NCI-H146 treated with DMSO at 0.1 percent for 48 hours (cell line): ENCODE data around the gene TMEM79.
"Not testable (repeated sequence)": the region's sequence is repeated elsewhere in the genome, so short reads cannot be mapped to it uniquely, and the experiment has no call there.

Experiments
- DNase-seq: peaks from one replicate; lab custom pipeline; 2025; ENCODE audit not compliant: unreplicated experiment; lab: John Stamatoyannopoulos, UW

The TMEM79 gene

GRCh38 chr1:156298852-156299357 is 14.8 kb downstream of the TMEM79 start, which contains the start of gene VHLL:
VHLL (minus strand) TSS chr1:156299307; CDS start chr1:156299189, 118 bp downstream.
- DNase-seq: no peak

- no peak for DNase-seq
Measured at GRCh38 chr1:156303241-156303640, 19.1 kb downstream of the TMEM79 start.

DNA sequence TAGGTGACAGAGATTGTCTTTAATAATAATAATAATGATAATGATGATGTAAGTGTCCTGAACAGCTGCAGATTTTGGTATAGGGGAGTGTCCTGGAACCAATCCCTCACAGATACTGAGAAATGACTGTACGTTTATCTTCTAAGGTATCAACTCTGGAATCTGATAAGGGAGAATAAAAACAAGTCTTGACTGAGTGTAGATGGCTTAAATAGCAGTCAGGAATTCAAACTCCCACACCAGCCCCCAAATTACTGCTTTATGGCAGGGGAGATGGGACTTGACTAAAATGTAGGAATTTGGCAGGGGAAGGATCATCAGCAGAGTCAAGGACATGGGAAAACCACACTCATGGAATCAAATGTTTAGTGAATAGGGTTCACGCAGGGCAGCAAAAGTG is 21.1 kb downstream of the TMEM79 start:
- no peak for DNase-seq

GRCh38 chr1:156308078-156308477 is 24.0 kb downstream of the TMEM79 start:
- no peak for DNase-seq

DNA sequence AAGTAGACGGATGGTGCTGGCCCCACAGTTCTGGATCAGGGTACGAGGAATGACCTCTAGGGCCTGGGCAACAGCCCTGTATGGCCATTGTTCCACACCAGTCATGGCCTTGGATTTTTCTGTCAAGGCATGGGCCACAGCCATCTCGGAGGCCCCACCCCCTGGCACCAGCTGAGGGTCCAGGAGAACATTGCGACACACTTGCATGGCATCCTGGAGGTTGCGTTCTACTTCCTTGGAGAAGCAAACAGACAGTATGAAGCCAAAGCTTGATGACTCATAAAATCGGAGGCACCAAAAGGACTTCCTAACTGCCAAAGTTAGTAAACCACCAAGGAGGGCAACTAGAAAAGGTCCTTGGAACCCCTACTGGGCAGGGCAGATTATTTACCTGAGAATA is 26.8 kb downstream of the TMEM79 start:
- DNase-seq: no peak

DNA sequence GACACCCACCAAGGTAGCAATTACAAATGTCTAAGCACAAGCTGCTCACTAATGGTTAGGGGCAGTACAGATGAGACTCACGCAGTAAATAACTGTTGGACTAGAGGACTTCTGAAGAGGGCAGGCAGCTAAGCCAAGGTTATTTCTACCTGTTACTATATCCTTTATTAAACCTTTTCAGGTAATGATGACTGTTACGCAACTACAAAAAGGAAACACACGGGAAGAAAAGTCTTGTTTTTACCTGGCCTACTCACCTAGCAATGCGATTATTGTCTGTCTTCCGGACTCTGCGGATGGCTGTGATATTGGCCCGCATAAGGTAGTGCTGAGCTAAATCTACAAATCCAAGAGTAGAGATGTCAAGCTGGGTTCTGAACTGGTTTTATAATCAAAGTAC is 32.8 kb downstream of the TMEM79 start:
- DNase-seq: no peak

GRCh38 chr1:156319664-156320063 is 35.5 kb downstream of the TMEM79 start:
- DNase-seq: no peak

DNA sequence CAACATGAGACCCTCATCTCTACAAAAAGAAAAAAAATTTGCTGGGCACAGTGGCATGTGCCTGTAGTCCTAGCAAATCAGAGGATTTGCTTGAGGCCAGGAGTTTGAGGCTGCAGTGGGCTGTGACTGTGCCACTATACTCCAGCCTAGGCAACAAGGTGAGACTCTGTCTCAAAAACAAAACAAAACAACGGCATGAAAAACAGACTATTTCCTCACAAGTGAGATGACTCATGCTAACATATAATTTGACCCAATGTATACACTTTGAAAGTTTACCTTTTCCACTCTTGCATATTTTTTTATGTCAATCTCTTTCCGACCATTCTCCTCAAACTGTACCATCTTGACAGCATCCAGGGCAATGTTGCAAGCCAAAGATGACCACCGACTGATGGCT is 36.4 kb downstream of the TMEM79 start:
- DNase-seq: no peak

GRCh38 chr1:156323179-156323578 is 39.1 kb downstream of the TMEM79 start:
- not testable (repeated sequence) for DNase-seq

DNA sequence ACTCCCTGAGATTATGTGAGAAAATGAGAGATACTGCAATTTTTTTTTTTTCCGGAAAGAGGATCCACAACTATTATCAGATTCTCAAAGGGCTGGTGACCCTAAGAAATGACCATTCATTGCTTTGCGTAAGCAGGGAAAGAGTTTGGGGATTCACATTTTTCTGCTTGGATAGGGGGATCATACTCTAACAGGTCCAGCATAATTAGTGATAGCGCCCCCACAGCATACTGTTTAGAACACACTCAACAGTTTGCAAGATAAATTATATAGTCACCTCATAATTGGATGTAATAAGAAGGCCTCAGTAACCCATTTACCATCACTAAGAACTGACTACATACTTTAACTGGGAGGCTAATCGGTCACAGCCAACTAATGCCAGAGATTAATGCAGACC is 52.1 kb downstream of the TMEM79 start:
- DNase-seq: no peak

DNA sequence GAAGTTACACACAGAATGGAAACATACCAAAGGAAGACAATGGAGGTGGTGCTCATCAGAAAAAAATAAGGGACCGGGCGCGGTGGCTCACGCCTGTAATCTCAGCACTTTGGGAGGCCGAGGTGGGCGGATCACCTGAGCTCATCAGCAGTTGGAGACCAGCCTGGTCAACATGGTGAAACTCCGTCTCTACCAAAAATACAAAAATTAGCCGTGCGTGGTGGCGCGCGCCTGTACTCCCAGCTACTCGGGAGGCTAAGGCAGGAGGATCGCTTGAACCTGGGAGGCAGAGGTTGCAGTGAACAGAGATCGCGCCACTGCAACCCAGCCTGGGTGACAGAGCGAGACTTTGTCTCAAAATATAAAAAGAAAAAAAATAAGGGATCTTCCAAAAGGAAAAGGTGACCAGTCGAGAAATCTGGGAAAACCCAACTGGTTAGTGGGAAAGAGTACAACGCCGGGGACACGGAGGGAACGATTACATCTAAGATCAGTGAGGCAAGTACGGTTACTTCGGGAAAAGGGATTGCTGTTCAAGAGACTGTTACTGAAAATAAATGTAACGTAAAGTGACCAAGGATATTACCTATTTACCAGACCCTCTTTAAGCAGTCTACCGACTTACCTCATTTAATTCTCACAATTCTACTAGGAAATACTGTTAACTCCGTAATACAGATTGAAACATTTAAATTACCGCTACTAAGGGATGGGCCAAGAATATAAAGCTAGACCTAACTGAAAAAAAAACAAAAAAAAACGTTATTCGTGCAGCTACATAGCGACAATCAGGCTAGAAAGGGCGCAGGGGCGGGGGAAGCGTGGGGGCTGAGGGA is 53.1 kb downstream of the TMEM79 start:
- no peak for DNase-seq

- DNase-seq: no peak
Measured at GRCh38 chr1:156337888-156338179, 53.7 kb downstream of the TMEM79 start.

GRCh38 chr1:156338180-156338976 is 54.3 kb downstream of the TMEM79 start, which contains the start of the genes CCT3 and TSACC:
CCT3 (minus strand) TSS chr1:156338292; CDS start chr1:156338184, 108 bp downstream.
TSACC (plus strand) TSS chr1:156338526; CDS start chr1:156339758, 1,232 bp downstream.
- DNase-seq: peak; percentile 98
